ENCODE measurements around the gene DGCR8.

DNA sequence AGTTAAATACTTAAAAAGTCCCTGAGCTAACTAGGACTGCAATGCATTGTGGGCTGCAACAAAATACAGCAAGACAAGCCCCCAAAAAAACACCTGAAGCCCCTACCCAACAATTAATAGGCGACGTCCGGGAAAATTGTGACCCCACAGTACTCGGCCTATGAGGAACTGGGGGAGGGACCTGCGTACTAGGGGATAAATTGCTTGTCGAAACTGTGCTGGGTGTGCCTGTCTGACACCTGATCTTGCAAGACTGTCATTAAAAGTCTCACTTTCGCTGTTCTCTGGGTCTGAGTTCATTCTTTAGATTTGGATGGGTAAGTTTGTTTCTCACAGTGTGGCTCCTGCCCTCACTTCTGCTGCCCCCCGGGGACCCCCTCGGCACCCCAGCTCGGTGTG is 44.0 kb upstream of the DGCR8 start:
- TF ChIP-seq, protein P1, sequence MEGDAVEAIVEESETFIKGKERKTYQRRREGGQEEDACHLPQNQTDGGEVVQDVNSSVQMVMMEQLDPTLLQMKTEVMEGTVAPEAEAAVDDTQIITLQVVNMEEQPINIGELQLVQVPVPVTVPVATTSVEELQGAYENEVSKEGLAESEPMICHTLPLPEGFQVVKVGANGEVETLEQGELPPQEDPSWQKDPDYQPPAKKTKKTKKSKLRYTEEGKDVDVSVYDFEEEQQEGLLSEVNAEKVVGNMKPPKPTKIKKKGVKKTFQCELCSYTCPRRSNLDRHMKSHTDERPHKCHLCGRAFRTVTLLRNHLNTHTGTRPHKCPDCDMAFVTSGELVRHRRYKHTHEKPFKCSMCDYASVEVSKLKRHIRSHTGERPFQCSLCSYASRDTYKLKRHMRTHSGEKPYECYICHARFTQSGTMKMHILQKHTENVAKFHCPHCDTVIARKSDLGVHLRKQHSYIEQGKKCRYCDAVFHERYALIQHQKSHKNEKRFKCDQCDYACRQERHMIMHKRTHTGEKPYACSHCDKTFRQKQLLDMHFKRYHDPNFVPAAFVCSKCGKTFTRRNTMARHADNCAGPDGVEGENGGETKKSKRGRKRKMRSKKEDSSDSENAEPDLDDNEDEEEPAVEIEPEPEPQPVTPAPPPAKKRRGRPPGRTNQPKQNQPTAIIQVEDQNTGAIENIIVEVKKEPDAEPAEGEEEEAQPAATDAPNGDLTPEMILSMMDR (IDR thresholded peaks at IDR 0.05; ENCODE audit: low read depth, low read length, poor library complexity, severe bottlenecking), result no peak
- no peak for TF ChIP-seq EZH2phosphoT487 (IDR thresholded peaks at IDR 0.05; ENCODE audit: borderline replicate concordance, low read length)

All from DOHH2 (cell line).